GM23338 (cell line): Measurements from ENCODE around the gene RGS3.

Experiments used
- CREB1 ChIP-seq: fragments of 250-450 bp; sonication (Bioruptor Pico); IDR thresholded peaks from 2 replicates; pipeline ENCODE4 v1.5.0; 2020; ENCODE audit warnings: low read depth, mild to moderate bottlenecking, moderate library complexity
- EZH2 ChIP-seq: fragments of 200-600 bp; sonication (generic); IDR thresholded peaks from one replicate; pipeline ENCODE4 v1.8.0; 2017; ENCODE audit warnings: antibody characterized with exemption, mild to moderate bottlenecking, low read depth; ENCODE audit not compliant: unreplicated experiment
- EZH2phosphoT487 ChIP-seq: fragments of 200-600 bp; sonication (generic); IDR thresholded peaks from one replicate; pipeline ENCODE4 v1.8.1; 2018; ENCODE audit warnings: antibody characterized with exemption; ENCODE audit not compliant: unreplicated experiment
- NANOG ChIP-seq: IDR thresholded peaks from 2 replicates; pipeline ENCODE4 v1.6.1; 2016; ENCODE audit warnings: antibody characterized with exemption, borderline replicate concordance
- POLR2AphosphoS5 ChIP-seq: IDR thresholded peaks from 2 replicates; pipeline ENCODE4 v1.6.1; 2016; ENCODE audit warnings: antibody characterized with exemption, low read depth
- ZNF331 ChIP-seq: fragments of 250-450 bp; sonication (Bioruptor Pico); IDR thresholded peaks from 2 replicates; pipeline ENCODE4 v1.5.0; 2020; ENCODE audit warnings: low read depth, mild to moderate bottlenecking, moderate library complexity
- TF ChIP-seq, protein P1 (sequence below), 2 experiments: fragments of 200-600 bp in 1 of 2; sonication (generic) in 1 of 2; conservative IDR thresholded peaks; 2 replicates each; pipeline versions ENCODE4 v1.5.1 to v1.6.1; 2016 to 2017; ENCODE audit warnings: antibody characterized with exemption in 2 of 2, low read depth in 2 of 2, mild to moderate bottlenecking in 2 of 2, moderate library complexity in 1 of 2
- TF ChIP-seq, protein P2 (sequence below): IDR thresholded peaks from one replicate; pipeline ENCODE4 v1.6.1; 2018; ENCODE audit warnings: antibody characterized with exemption; ENCODE audit not compliant: unreplicated experiment

DNA sequence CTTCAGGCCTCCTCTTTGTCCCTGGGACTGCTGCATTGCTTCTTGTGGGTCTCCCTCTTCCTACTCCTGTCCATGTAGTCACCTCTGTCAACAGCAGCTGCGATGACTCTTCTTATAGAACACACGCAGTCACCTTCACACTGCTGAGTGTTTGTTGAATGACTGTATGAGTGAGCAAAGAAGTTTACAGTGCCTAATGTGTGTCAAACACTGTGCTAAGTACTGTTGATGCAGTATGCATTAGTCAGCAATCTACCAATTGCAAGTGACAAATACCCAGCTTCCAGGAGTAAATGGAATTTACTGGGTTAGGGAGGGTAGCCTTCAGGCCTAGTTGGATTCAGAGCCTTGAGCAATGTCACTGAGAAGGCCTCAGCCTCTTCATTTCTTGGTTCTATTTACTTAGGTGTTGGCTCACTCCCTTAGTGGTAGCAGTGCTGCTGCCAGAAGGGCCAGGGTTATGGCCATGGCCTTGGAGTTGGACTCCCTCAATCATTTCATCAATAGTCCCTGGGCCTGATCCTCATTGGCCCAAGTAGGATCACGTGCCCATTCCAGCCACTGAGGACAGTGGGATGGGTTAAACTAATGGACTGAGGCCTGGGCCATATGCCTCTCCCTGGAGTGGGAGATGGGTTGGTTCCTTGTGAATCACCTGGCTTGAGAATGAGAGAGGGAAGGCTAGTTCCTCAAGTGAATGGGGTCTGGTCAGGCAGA is 93.5 kb downstream of the RGS3 start:
- TF ChIP-seq, protein P1, sequence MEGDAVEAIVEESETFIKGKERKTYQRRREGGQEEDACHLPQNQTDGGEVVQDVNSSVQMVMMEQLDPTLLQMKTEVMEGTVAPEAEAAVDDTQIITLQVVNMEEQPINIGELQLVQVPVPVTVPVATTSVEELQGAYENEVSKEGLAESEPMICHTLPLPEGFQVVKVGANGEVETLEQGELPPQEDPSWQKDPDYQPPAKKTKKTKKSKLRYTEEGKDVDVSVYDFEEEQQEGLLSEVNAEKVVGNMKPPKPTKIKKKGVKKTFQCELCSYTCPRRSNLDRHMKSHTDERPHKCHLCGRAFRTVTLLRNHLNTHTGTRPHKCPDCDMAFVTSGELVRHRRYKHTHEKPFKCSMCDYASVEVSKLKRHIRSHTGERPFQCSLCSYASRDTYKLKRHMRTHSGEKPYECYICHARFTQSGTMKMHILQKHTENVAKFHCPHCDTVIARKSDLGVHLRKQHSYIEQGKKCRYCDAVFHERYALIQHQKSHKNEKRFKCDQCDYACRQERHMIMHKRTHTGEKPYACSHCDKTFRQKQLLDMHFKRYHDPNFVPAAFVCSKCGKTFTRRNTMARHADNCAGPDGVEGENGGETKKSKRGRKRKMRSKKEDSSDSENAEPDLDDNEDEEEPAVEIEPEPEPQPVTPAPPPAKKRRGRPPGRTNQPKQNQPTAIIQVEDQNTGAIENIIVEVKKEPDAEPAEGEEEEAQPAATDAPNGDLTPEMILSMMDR (conservative IDR thresholded peaks at IDR 0.05; ENCODE audit: low read depth in 2 of 2): no peak
- TF ChIP-seq ZNF331 (CRISPR knock-in tag): no peak
- no peak for TF ChIP-seq EZH2
- no peak for TF ChIP-seq POLR2AphosphoS5
- TF ChIP-seq, protein P2, sequence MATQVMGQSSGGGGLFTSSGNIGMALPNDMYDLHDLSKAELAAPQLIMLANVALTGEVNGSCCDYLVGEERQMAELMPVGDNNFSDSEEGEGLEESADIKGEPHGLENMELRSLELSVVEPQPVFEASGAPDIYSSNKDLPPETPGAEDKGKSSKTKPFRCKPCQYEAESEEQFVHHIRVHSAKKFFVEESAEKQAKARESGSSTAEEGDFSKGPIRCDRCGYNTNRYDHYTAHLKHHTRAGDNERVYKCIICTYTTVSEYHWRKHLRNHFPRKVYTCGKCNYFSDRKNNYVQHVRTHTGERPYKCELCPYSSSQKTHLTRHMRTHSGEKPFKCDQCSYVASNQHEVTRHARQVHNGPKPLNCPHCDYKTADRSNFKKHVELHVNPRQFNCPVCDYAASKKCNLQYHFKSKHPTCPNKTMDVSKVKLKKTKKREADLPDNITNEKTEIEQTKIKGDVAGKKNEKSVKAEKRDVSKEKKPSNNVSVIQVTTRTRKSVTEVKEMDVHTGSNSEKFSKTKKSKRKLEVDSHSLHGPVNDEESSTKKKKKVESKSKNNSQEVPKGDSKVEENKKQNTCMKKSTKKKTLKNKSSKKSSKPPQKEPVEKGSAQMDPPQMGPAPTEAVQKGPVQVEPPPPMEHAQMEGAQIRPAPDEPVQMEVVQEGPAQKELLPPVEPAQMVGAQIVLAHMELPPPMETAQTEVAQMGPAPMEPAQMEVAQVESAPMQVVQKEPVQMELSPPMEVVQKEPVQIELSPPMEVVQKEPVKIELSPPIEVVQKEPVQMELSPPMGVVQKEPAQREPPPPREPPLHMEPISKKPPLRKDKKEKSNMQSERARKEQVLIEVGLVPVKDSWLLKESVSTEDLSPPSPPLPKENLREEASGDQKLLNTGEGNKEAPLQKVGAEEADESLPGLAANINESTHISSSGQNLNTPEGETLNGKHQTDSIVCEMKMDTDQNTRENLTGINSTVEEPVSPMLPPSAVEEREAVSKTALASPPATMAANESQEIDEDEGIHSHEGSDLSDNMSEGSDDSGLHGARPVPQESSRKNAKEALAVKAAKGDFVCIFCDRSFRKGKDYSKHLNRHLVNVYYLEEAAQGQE: no peak
- TF ChIP-seq EZH2phosphoT487: no peak
- TF ChIP-seq CREB1 (CRISPR knock-in tag): no peak
- TF ChIP-seq NANOG: no peak
